GM23338 (cell line): ENCODE data around the gene ZBBX. TPM values are rescaled to one million over a fixed set of nuclear protein-coding genes. Genes with fewer than 3 reads are reported as not detected.

Source experiments
- ATAC-seq: fragments of 200-7000 bp; cut with Tn5 transposase; 3 replicates; pipeline ENCODE4 v1.9.1; 2020
- DNase-seq: peaks from one replicate; pipeline ENCODE4 v3.0.0-alpha.2; 2015; ENCODE audit warnings: low spot score
- H2AFZ ChIP-seq: fragments of 200-600 bp; sonication (generic); 2 replicates; pipeline ENCODE4 v1.8.0; 2016; ENCODE audit warnings: antibody characterized with exemption, mild to moderate bottlenecking, moderate library complexity
- H3F3A ChIP-seq: fragments of 200-600 bp; sonication (generic); replicated peaks from 2 replicates; pipeline ENCODE4 v1.8.0; 2017; ENCODE audit warnings: antibody characterized with exemption, mixed run types, low read depth
- H3K27ac ChIP-seq: fragments of 200-600 bp; sonication (generic); 2 replicates; pipeline ENCODE4 v1.6.1; 2016; ENCODE audit warnings: low read depth
- H3K27me3 ChIP-seq: fragments of 200-600 bp; sonication (generic); 2 replicates; pipeline ENCODE4 v1.8.0; 2016; ENCODE audit warnings: mild to moderate bottlenecking, mixed run types, moderate library complexity; ENCODE audit not compliant: insufficient read depth
- H3K36me3 ChIP-seq: fragments of 200-600 bp; sonication (generic); 2 replicates; pipeline ENCODE4 v1.8.0; 2016; ENCODE audit warnings: mild to moderate bottlenecking; ENCODE audit not compliant: insufficient read depth
- H3K4me1 ChIP-seq: fragments of 200-600 bp; sonication (generic); 2 replicates; pipeline ENCODE4 v1.8.0; 2016; ENCODE audit warnings: mild to moderate bottlenecking, moderate library complexity; ENCODE audit not compliant: insufficient read depth
- H3K4me2 ChIP-seq: fragments of 200-600 bp; sonication (generic); 2 replicates; pipeline ENCODE4 v1.7.1; 2017; ENCODE audit warnings: mixed run types
- H3K4me3 ChIP-seq: fragments of 200-600 bp; sonication (generic); 2 replicates; pipeline ENCODE4 v1.6.1; 2016; ENCODE audit warnings: mixed run types
- H3K79me2 ChIP-seq: fragments of 200-600 bp; sonication (generic); replicated peaks from 2 replicates; pipeline ENCODE4 v1.8.0; 2017; ENCODE audit warnings: mild to moderate bottlenecking; ENCODE audit not compliant: insufficient read depth
- H3K9me2 ChIP-seq: fragments of 200-600 bp; sonication (generic); 2 replicates; pipeline ENCODE4 v1.8.0; 2017; ENCODE audit not compliant: insufficient read depth
- H4K20me1 ChIP-seq: fragments of 200-600 bp; sonication (generic); replicated peaks from 2 replicates; pipeline ENCODE4 v1.8.0; 2017; ENCODE audit warnings: mild to moderate bottlenecking; ENCODE audit not compliant: insufficient read depth
- H3K27ac Mint-ChIP-seq: 2 replicates; pipeline ENCODE4 v1.8.0; 2020; ENCODE audit warnings: inconsistent platforms, mild to moderate bottlenecking, moderate library complexity, mixed read lengths
- H3K27me3 Mint-ChIP-seq: 3 replicates; pipeline ENCODE4 v1.8.0; 2022; ENCODE audit warnings: low read depth, mild to moderate bottlenecking, moderate library complexity, mixed read lengths, inconsistent platforms; ENCODE audit not compliant: insufficient read depth, poor library complexity
- H3K36me3 Mint-ChIP-seq: 3 replicates; pipeline ENCODE4 v1.8.0; 2021; ENCODE audit warnings: low read depth, mild to moderate bottlenecking, inconsistent platforms, moderate library complexity, mixed read lengths
- H3K4me1 Mint-ChIP-seq: 3 replicates; pipeline ENCODE4 v1.8.0; 2020; ENCODE audit warnings: mild to moderate bottlenecking, inconsistent platforms, mixed read lengths
- H3K4me3 Mint-ChIP-seq: 3 replicates; pipeline ENCODE4 v1.8.0; 2021; ENCODE audit warnings: moderate library complexity, mild to moderate bottlenecking, inconsistent platforms, mixed read lengths
- H3K9me3 Mint-ChIP-seq: 3 replicates; pipeline ENCODE4 v1.8.0; 2020; ENCODE audit warnings: moderate library complexity, mild to moderate bottlenecking, inconsistent platforms, mixed read lengths
- CREB1 ChIP-seq: fragments of 250-450 bp; sonication (Bioruptor Pico); IDR thresholded peaks from 2 replicates; pipeline ENCODE4 v1.5.0; 2020; ENCODE audit warnings: low read depth, mild to moderate bottlenecking, moderate library complexity
- CTCF ChIP-seq, 2 experiments: fragments of 200-600 bp in 1 of 2; sonication (generic) in 1 of 2; conservative IDR thresholded peaks; 2 replicates each; pipeline versions ENCODE4 v1.5.1 to v1.6.1; 2016 to 2017; ENCODE audit warnings: antibody characterized with exemption in 2 of 2, low read depth in 2 of 2, mild to moderate bottlenecking in 2 of 2, moderate library complexity in 1 of 2
- ETS1 ChIP-seq: IDR thresholded peaks from 2 replicates; pipeline ENCODE4 v1.6.1; 2016; ENCODE audit warnings: antibody characterized with exemption
- EZH2 ChIP-seq: fragments of 200-600 bp; sonication (generic); IDR thresholded peaks from one replicate; pipeline ENCODE4 v1.8.0; 2017; ENCODE audit warnings: antibody characterized with exemption, mild to moderate bottlenecking, low read depth; ENCODE audit not compliant: unreplicated experiment
- EZH2phosphoT487 ChIP-seq: fragments of 200-600 bp; sonication (generic); IDR thresholded peaks from one replicate; pipeline ENCODE4 v1.8.1; 2018; ENCODE audit warnings: antibody characterized with exemption; ENCODE audit not compliant: unreplicated experiment
- JUNB ChIP-seq: IDR thresholded peaks from one replicate; pipeline ENCODE4 v1.6.1; 2016; ENCODE audit warnings: antibody characterized with exemption; ENCODE audit not compliant: unreplicated experiment
- NANOG ChIP-seq: IDR thresholded peaks from 2 replicates; pipeline ENCODE4 v1.6.1; 2016; ENCODE audit warnings: antibody characterized with exemption, borderline replicate concordance
- POLR2AphosphoS5 ChIP-seq: IDR thresholded peaks from 2 replicates; pipeline ENCODE4 v1.6.1; 2016; ENCODE audit warnings: antibody characterized with exemption, low read depth
- REST ChIP-seq: IDR thresholded peaks from one replicate; pipeline ENCODE4 v1.6.1; 2018; ENCODE audit warnings: antibody characterized with exemption; ENCODE audit not compliant: unreplicated experiment
- STAT1 ChIP-seq: IDR thresholded peaks from one replicate; pipeline ENCODE4 v1.6.1; 2016; ENCODE audit warnings: antibody characterized with exemption; ENCODE audit not compliant: unreplicated experiment
- ZNF114 ChIP-seq: fragments of 250-450 bp; sonication (Bioruptor Pico); IDR thresholded peaks from 2 replicates; pipeline ENCODE4 v1.5.0; 2020; ENCODE audit warnings: mild to moderate bottlenecking, moderate library complexity
- ZNF331 ChIP-seq: fragments of 250-450 bp; sonication (Bioruptor Pico); IDR thresholded peaks from 2 replicates; pipeline ENCODE4 v1.5.0; 2020; ENCODE audit warnings: low read depth, mild to moderate bottlenecking, moderate library complexity
- ZNF462 ChIP-seq: fragments of 250-450 bp; sonication (Bioruptor Pico); IDR thresholded peaks from 2 replicates; pipeline ENCODE4 v1.5.0; 2020; ENCODE audit warnings: mild to moderate bottlenecking, moderate library complexity
- polyA plus RNA-seq: library from polyadenylated mRNA; unstranded; fragments of >200 nt; fragmentation: Nextera tagmentation; extraction: Ambion mirVana; gene quantifications from 2 replicates; pipeline ENCODE4 v1.2.1, GENCODE V29; 2016
- total RNA-seq: library from RNA; depleted of rRNA; stranded (reverse); fragments of >200 nt; shearing (Covaris generic); gene quantifications from 2 replicates; pipeline ENCODE4 v1.2.3, GENCODE V29; 2014

Gene ZBBX
- total and polyA plus RNA-seq, 2 experiments from 2014 or later = 0.90 to 1.1 TPM

- TF ChIP-seq ZNF462 = no peak
- no peak for TF ChIP-seq POLR2AphosphoS5
- no peak for TF ChIP-seq ZNF331 (CRISPR knock-in tag)
- no peak for TF ChIP-seq EZH2phosphoT487
- no peak for TF ChIP-seq ZNF114 (CRISPR knock-in tag)
- no peak for TF ChIP-seq NANOG
- TF ChIP-seq EZH2 = no peak
- TF ChIP-seq JUNB = no peak
Measured at GRCh38 chr3:167304077-167304476, 76.0 kb downstream of the ZBBX start (continued).

GRCh38 chr3:167302678-167303077 lies 77.4 kb downstream of the ZBBX start:
- Histone ChIP-seq H3K79me2 (no peaks in the 10 kb centered on the region), H3K27ac (no peak overlapping the region), H4K20me1 (no peaks in the 10 kb centered on the region), H3K9me2 (no peaks in the 10 kb centered on the region), H3K27me3 (no peaks in the 10 kb centered on the region), H3K4me3 (no peak overlapping the region), H3F3A (no peaks in the 10 kb centered on the region), H3K4me2 (no peak overlapping the region), H2AFZ (no peak overlapping the region), H3K36me3 (no peaks in the 10 kb centered on the region), H3K4me1 (no peaks in the 10 kb centered on the region)
- no peak overlapping the region for H3K27ac Mint-ChIP-seq
- H3K4me3 Mint-ChIP-seq = no peak overlapping the region
- H3K4me1 Mint-ChIP-seq = no peaks in the 10 kb centered on the region; the same call in 2 of the 3 replicates
- no peak for ATAC-seq
- no peaks in the 10 kb centered on the region for H3K9me3 Mint-ChIP-seq
- DNase-seq = no peak
- H3K36me3 Mint-ChIP-seq = no peaks in the 10 kb centered on the region
- H3K27me3 Mint-ChIP-seq = no peaks in the 10 kb centered on the region
- TF ChIP-seq JUNB (no peak), NANOG (no peak), REST (no peak), POLR2AphosphoS5 (no peak), CTCF (conservative IDR thresholded peaks at IDR 0.05; ENCODE audit: low read depth in 2 of 2) (no peak), ZNF114 (CRISPR knock-in tag) (no peak), CREB1 (CRISPR knock-in tag) (no peak), EZH2 (no peak), EZH2phosphoT487 (no peak), ZNF331 (CRISPR knock-in tag) (no peak), ETS1 (no peak), STAT1 (no peak)
